H1 (cell line): ENCODE results near the gene CCDC33. TPM values are rescaled to one million over a fixed set of nuclear protein-coding genes. Genes with fewer than 3 reads are reported as not detected.

Source experiments
- CTCF ChIA-PET: fragments of 300-600 bp; sonication (Branson Sonifier 250); formaldehyde crosslinking; loops from one replicate; lab custom pipeline; 2021; ENCODE audit not compliant: partially characterized antibody; lab: Charles Lee
- POLR2A ChIA-PET: fragments of 300-600 bp; sonication (Branson Sonifier 250); formaldehyde crosslinking; loops from one replicate; lab custom pipeline; 2021; ENCODE audit warnings: inconsistent platforms; ENCODE audit not compliant: partially characterized antibody; lab: Charles Lee
- DNase-seq, 2 experiments: peaks; one replicate each; pipeline versions ENCODE4 v3.0.0 to v3.0.0-alpha.2; 2010 to 2022; ENCODE audit warnings: low spot score in 2 of 2, low read depth in 1 of 2, mixed read lengths in 1 of 2
- FAIRE-seq: peaks from 2 replicates; lab custom pipeline; 2011; peaks lifted over from hg19 to GRCh38; lab: Jason Lieb, UNC
- H2AFZ ChIP-seq: 2 replicates; pipeline ENCODE4 v1.8.1; 2012; ENCODE audit warnings: low read length, inconsistent platforms
- H2AK5ac ChIP-seq: 2 replicates; pipeline ENCODE4 v1.6.1; 2013; ENCODE audit warnings: low read depth, low read length
- H2BK120ac ChIP-seq: replicated peaks from 2 replicates; pipeline ENCODE3; 2013; ENCODE audit warnings: low read depth, low read length, inconsistent platforms
- H2BK12ac ChIP-seq: 2 replicates; pipeline ENCODE4 v1.6.1; 2013; ENCODE audit warnings: low read depth, low read length
- H2BK15ac ChIP-seq: 2 replicates; pipeline ENCODE4 v1.6.1; 2013; ENCODE audit warnings: low read length
- H2BK20ac ChIP-seq: 2 replicates; pipeline ENCODE4 v1.6.1; 2013; ENCODE audit warnings: low read length
- H2BK5ac ChIP-seq: 2 replicates; pipeline ENCODE4 v1.6.1; 2013; ENCODE audit warnings: low read depth, low read length
- H3K14ac ChIP-seq: 2 replicates; pipeline ENCODE4 v1.6.1; 2013; ENCODE audit warnings: inconsistent platforms; ENCODE audit not compliant: insufficient read length
- H3K18ac ChIP-seq: 2 replicates; pipeline ENCODE4 v1.6.1; 2013; ENCODE audit warnings: low read length; ENCODE audit errors: extremely low read depth
- H3K23ac ChIP-seq: 2 replicates; pipeline ENCODE4 v1.6.1; 2013; ENCODE audit warnings: inconsistent platforms; ENCODE audit not compliant: insufficient read length
- H3K23me2 ChIP-seq: 2 replicates; pipeline ENCODE4 v1.6.1; 2013; ENCODE audit warnings: low read depth, low read length
- H3K27ac ChIP-seq: 2 replicates; pipeline ENCODE4 v1.6.1; 2011; ENCODE audit warnings: low read depth, low read length, inconsistent platforms
- H3K27me3 ChIP-seq, 4 experiments: replicated peaks in 1 of 4; 1 replicate in 1 of 4; 2 replicates in 3 of 4; pipeline versions ENCODE4 v1.6.1 to v1.8.1; 2011 to 2013; ENCODE audit warnings: low read length in 3 of 4, mild to moderate bottlenecking in 3 of 4, inconsistent platforms in 2 of 4, mixed read lengths in 2 of 4, moderate library complexity in 1 of 4; ENCODE audit not compliant: control insufficient read depth in 3 of 4, insufficient read depth in 3 of 4; ENCODE audit errors: extremely low read depth in 1 of 4
- H3K36me3 ChIP-seq, 4 experiments: 2 replicates each; pipeline versions ENCODE4 v1.6.1 to v1.8.1; 2011 to 2013; ENCODE audit warnings: mild to moderate bottlenecking in 4 of 4, low read length in 3 of 4, moderate library complexity in 2 of 4, control low read depth in 1 of 4, inconsistent platforms in 1 of 4; ENCODE audit not compliant: insufficient read depth in 4 of 4, control insufficient read depth in 2 of 4
- H3K4ac ChIP-seq: replicated peaks from 2 replicates; pipeline ENCODE3; 2013; ENCODE audit warnings: low read length, low read depth, mixed read lengths, inconsistent platforms; ENCODE audit not compliant: insufficient read length
- H3K4me1 ChIP-seq, 4 experiments: replicated peaks in 1 of 4; 1 replicate in 1 of 4; 2 replicates in 3 of 4; pipeline versions ENCODE4 v1.6.1 to v1.8.1; 2011 to 2013; ENCODE audit warnings: low read length in 3 of 4, inconsistent platforms in 2 of 4, mixed read lengths in 1 of 4; ENCODE audit not compliant: insufficient read depth in 4 of 4, control insufficient read depth in 3 of 4
- H3K4me2 ChIP-seq, 2 experiments: 2 replicates each; pipeline versions ENCODE4 v1.6.1 to v1.8.1; 2011 to 2013; ENCODE audit warnings: low read depth in 2 of 2, low read length in 2 of 2, control low read depth in 1 of 2, inconsistent platforms in 1 of 2, mild to moderate bottlenecking in 1 of 2; ENCODE audit not compliant: insufficient read depth in 1 of 2
- H3K4me3 ChIP-seq, 4 experiments: fragments of 200-600, 300-600 bp in 1 of 4; sonication (generic), shearing (Covaris generic), sonication (Bioruptor Twin) in 1 of 4; 2 replicates each; pipeline versions ENCODE4 v1.5.1 to v1.8.1; 2011 to 2016; ENCODE audit warnings: low read length in 4 of 4, low read depth in 3 of 4, control low read depth in 2 of 4, inconsistent platforms in 2 of 4, mild to moderate bottlenecking in 2 of 4, mixed read lengths in 1 of 4, moderate library complexity in 1 of 4; ENCODE audit not compliant: insufficient read depth in 2 of 4; ENCODE audit errors: extremely low read depth in 1 of 4
- H3K56ac ChIP-seq: replicated peaks from 2 replicates; pipeline ENCODE3; 2013; ENCODE audit warnings: low read depth, mild to moderate bottlenecking, mixed read lengths, low read length, inconsistent platforms; ENCODE audit not compliant: insufficient read length
- H3K79me1 ChIP-seq: 2 replicates; pipeline ENCODE4 v1.6.1; 2013; ENCODE audit warnings: low read depth, low read length, control low read depth
- H3K79me2 ChIP-seq, 2 experiments: 2 replicates each; pipeline versions ENCODE4 v1.6.1 to v1.8.1; 2012 to 2013; ENCODE audit warnings: low read length in 2 of 2, mild to moderate bottlenecking in 2 of 2, inconsistent platforms in 1 of 2; ENCODE audit not compliant: insufficient read depth in 2 of 2, control insufficient read depth in 1 of 2
- H3K9ac ChIP-seq, 4 experiments: replicated peaks in 1 of 4; 1 replicate in 1 of 4; 2 replicates in 3 of 4; pipeline versions ENCODE4 v1.6.1 to v1.8.1; 2011 to 2013; ENCODE audit warnings: low read depth in 3 of 4, low read length in 3 of 4, control low read depth in 2 of 4, mild to moderate bottlenecking in 2 of 4, moderate library complexity in 2 of 4, inconsistent platforms in 1 of 4; ENCODE audit errors: extremely low read depth in 1 of 4
- H3K9me3 ChIP-seq, 2 experiments: 2 replicates each; pipeline versions ENCODE4 v1.6.1 to v1.8.1; 2012 to 2013; ENCODE audit warnings: mild to moderate bottlenecking in 2 of 2, moderate library complexity in 2 of 2, control low read depth in 1 of 2, inconsistent platforms in 1 of 2, low read depth in 1 of 2, low read length in 1 of 2, mixed read lengths in 1 of 2; ENCODE audit not compliant: insufficient read depth in 2 of 2
- H4K20me1 ChIP-seq, 2 experiments: replicated peaks in 1 of 2; 2 replicates each; pipeline versions ENCODE3 to v1.8.1; 2011 to 2013; ENCODE audit warnings: inconsistent platforms in 2 of 2, low read length in 2 of 2, mild to moderate bottlenecking in 1 of 2; ENCODE audit not compliant: insufficient read depth in 2 of 2, control insufficient read depth in 1 of 2
- H4K5ac ChIP-seq: 2 replicates; pipeline ENCODE4 v1.6.1; 2013; ENCODE audit warnings: low read length, low read depth, mixed read lengths, inconsistent platforms; ENCODE audit not compliant: insufficient read length
- H4K8ac ChIP-seq: 2 replicates; pipeline ENCODE4 v1.8.0; 2013; ENCODE audit warnings: mild to moderate bottlenecking, moderate library complexity, low read length, inconsistent platforms; ENCODE audit not compliant: insufficient read depth; ENCODE audit errors: extremely low read depth
- H4K91ac ChIP-seq: replicated peaks from 2 replicates; pipeline ENCODE3; 2013; ENCODE audit warnings: low read length, mixed read lengths, inconsistent platforms; ENCODE audit not compliant: insufficient read length
- ASH2L ChIP-seq: fragments of 200-600, 300-600 bp; sonication (generic); IDR thresholded peaks from one replicate; pipeline ENCODE4 v1.7.1; 2017; ENCODE audit warnings: low read length
- TCF12 ChIP-seq: IDR thresholded peaks from 2 replicates; pipeline ENCODE4 v1.6.1; 2011; ENCODE audit warnings: low read depth, mild to moderate bottlenecking, low read length
- YY1 ChIP-seq: IDR thresholded peaks from 2 replicates; pipeline ENCODE4 v1.6.1; 2011; ENCODE audit warnings: low read depth, mild to moderate bottlenecking, low read length
- WGBS, 2 experiments: shearing (Covaris generic) in 1 of 2; methylation state at CpG; one replicate each; pipeline versions ENCODE4 v1.1.6 to v1.1.7; 2013 to 2015; ENCODE audit warnings: low lambda C conversion rate in 2 of 2, mixed read lengths in 2 of 2, inconsistent platforms in 1 of 2, low coverage in 1 of 2, missing lambda C conversion rate in 1 of 2; ENCODE audit not compliant: insufficient replicate concordance in 2 of 2, insufficient coverage in 1 of 2, insufficient read length in 1 of 2; ENCODE audit errors: extremely low coverage in 1 of 2, missing lambda C conversion rate in 1 of 2; 5-methylcytosine and 5-hydroxymethylcytosine counted together
- polyA plus RNA-seq, 7 experiments: library from polyadenylated mRNA; depleted of rRNA in 3 of 7; stranded (reverse) in 5 of 7; unstranded in 2 of 7; fragments of >200 nt in 5 of 7; fragments of 200-250 nt in 2 of 7; gene quantifications; 1 replicate in 5 of 7; 2 replicates in 1 of 7; 4 replicates in 1 of 7; pipeline versions ENCODE4 v1.2.1 to v1.2.3, GENCODE V29; 2011 to 2013; ENCODE audit warnings: missing spikeins in 2 of 7, mixed read lengths in 2 of 7
- total RNA-seq: library from RNA; stranded (reverse); fragmentation: NEBNext Ultra II Directional; extraction: Animal tissue kit (Norgen Biotek cat#: 25700); gene quantifications from 2 replicates; pipeline ENCODE4 v1.2.1, GENCODE V29; 2021
- TF ChIP-seq, protein P1 (sequence below): IDR thresholded peaks from 2 replicates; pipeline ENCODE4 v1.6.1; 2012; ENCODE audit warnings: inconsistent platforms

CCDC33 gene
- total and polyA plus RNA-seq, 2 of the 8 experiments (the other 6 are each of a cell fraction or from before 2014, with no cell fraction given), result 2.0 to 2.7 TPM

DNA sequence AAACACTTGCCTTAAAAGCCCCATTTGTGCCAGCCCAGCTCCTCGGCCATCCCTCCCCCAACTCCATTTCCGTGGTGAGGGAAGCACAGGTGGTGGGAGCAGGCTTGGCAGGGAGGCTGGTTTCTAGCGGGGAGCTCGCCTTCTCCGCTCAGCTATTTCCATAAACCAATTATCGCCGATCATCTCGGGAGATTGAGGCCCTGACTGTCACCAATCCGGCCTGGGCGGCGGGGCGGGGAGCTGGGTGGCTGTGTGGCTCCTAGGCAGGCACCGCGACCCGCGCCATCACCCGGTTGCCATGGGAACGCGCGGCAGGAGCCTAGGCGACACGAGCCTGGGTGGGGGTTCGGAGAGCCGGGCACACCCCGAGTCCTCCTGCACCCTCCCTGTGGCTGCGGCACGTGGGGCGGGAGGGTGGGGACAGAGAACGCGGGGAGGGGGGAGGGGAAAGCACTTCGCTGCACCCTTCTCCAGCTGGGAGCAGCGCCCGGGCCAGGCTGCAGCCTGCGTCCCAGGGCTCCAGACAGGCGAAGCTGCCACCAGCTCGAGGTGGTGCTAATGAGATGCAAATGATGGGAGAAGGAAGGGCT lies 9.3 kb downstream of the CCDC33 start:
- Histone ChIP-seq H2AK5ac (no peak overlapping the region), H3K79me1 (no peaks in the 10 kb centered on the region), H3K79me2 (no peaks in the 10 kb centered on the region), H3K27ac (no peak overlapping the region), H2BK12ac (no peak overlapping the region), H2BK15ac (no peak overlapping the region), H3K9ac (no peak overlapping the region), H3K4me3 (peak overlapping the region; percentile 3 to 59 (median 18)), H3K4me2 (peak overlapping the region; percentile 55 to 82), H2BK5ac (no peak overlapping the region), H3K9me3 (no peaks in the 10 kb centered on the region), H4K91ac (no peak overlapping the region), H3K4me1 (peaks cover 0 to 19% (median 14%) of the 10 kb centered on the region in 4 experiments; a peak in 6 of 7 replicates), H3K18ac (no peak overlapping the region), H3K4ac (no peak overlapping the region), H4K20me1 (no peaks in the 10 kb centered on the region), H4K5ac (no peak overlapping the region), H3K14ac (no peak overlapping the region), H3K23me2 (peaks cover 4% of the 10 kb centered on the region; the same call in 1 of the 2 replicates), H3K27me3 (peaks cover 0 to 7% (median 2%) of the 10 kb centered on the region in 4 experiments; a peak in 3 of 7 replicates), H3K56ac (no peak overlapping the region), H2BK120ac (no peak overlapping the region), H2AFZ (no peak overlapping the region), H4K8ac (no peak overlapping the region), H3K36me3 (no peaks in the 10 kb centered on the region), H3K23ac (no peak overlapping the region), H2BK20ac (0 out of 2 replicates have a peak overlapping the region, but pooled peaks have one; percentile 1)
- no peak for FAIRE-seq
- POLR2A ChIA-PET, result interaction anchor here (1.9 to 2.0 kb wide), 2 partner anchors 14 to 29 kb away, joined by 6 to 11 read pairs; no protein-coding TSS in a partner anchor
- TF ChIP-seq TCF12 (0 out of 2 replicates have a peak, but pooled peaks have one; percentile 11), ASH2L (no peak), YY1 (0 out of 2 replicates have a peak, but pooled peaks have one; percentile 9)
- TF ChIP-seq, protein P1, sequence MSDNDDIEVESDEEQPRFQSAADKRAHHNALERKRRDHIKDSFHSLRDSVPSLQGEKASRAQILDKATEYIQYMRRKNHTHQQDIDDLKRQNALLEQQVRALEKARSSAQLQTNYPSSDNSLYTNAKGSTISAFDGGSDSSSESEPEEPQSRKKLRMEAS, result peak; percentile 19; the same call in 1 of the 2 replicates
- CTCF ChIA-PET, result interaction anchor here (0.7 to 5.2 kb wide), 16 partner anchors 8 to 119 kb away, joined by 3 to 24 read pairs (median 4); no protein-coding TSS in a partner anchor
- DNase-seq, result no peak
- 6% methylated on average over 24 of the region's 36 CpGs; no CpG with 5 or more reads in 1 of the 2 experiments for WGBS, 2 experiments
